ENCODE measurements around the gene XRCC3. TPM values are rescaled to one million over a fixed set of nuclear protein-coding genes. Genes with fewer than 3 reads are reported as not detected.

Gene XRCC3
- total and polyA plus RNA-seq, 3 donors from 2014 or later: 16.6 to 41.1 (median 40.3) TPM

DNA sequence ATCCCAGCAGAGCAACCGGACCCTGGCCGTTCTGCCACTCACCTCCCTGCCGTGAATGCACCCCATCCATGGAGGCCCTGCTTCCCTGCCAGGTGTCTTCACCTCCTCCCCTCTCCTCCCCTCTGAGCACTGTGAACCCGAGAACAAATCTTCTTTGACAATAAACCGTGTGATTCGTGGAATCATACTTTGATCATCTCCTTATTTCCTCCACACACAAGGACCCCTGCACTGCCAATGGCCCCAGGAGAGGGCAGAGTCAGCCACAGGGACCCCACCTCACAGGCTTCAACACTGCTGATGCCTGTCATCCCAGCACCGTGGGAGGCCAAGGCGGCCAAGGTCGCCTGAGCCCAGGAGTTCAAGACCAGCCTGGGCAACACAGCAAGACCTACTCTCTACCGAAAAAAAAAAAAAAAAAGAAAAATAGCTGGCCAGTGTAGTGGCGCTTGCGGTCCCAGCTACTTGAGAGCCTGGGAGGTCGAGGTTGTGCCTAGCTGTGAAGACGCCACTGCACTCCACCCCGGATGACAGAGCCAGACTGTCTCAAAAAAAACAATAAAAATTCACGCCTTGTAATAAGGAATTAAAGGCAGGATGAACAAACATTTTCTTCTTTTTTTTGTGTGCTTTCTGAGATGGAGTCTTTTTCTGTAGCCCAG is 1.1 kb downstream of the XRCC3 start:
- DNase-seq: no peak
- WGBS, 2 donors: 60 to 64% methylated on average over 16 of the region's 16 CpGs
- no peaks in the 10 kb centered on the region for H3K9me3 ChIP-seq
- H3K27me3 ChIP-seq: no peaks in the 10 kb centered on the region
- no peaks in the 10 kb centered on the region for H3K36me3 ChIP-seq (ENCODE audit: low read depth, missing control alignments)
- H3K27ac ChIP-seq: no peak overlapping the region
- TF ChIP-seq, protein P1, sequence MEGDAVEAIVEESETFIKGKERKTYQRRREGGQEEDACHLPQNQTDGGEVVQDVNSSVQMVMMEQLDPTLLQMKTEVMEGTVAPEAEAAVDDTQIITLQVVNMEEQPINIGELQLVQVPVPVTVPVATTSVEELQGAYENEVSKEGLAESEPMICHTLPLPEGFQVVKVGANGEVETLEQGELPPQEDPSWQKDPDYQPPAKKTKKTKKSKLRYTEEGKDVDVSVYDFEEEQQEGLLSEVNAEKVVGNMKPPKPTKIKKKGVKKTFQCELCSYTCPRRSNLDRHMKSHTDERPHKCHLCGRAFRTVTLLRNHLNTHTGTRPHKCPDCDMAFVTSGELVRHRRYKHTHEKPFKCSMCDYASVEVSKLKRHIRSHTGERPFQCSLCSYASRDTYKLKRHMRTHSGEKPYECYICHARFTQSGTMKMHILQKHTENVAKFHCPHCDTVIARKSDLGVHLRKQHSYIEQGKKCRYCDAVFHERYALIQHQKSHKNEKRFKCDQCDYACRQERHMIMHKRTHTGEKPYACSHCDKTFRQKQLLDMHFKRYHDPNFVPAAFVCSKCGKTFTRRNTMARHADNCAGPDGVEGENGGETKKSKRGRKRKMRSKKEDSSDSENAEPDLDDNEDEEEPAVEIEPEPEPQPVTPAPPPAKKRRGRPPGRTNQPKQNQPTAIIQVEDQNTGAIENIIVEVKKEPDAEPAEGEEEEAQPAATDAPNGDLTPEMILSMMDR (IDR thresholded peaks at IDR 0.05): no peak
- no peak for TF ChIP-seq POLR2A (IDR thresholded peaks at IDR 0.05)
- no peak overlapping the region for H3K4me3 ChIP-seq
- H3K4me1 ChIP-seq: peaks cover 36% of the 10 kb centered on the region
- intact Hi-C loops (cut with DNase I; ENCODE audit: low total_unique reads): no loop called here

DNA sequence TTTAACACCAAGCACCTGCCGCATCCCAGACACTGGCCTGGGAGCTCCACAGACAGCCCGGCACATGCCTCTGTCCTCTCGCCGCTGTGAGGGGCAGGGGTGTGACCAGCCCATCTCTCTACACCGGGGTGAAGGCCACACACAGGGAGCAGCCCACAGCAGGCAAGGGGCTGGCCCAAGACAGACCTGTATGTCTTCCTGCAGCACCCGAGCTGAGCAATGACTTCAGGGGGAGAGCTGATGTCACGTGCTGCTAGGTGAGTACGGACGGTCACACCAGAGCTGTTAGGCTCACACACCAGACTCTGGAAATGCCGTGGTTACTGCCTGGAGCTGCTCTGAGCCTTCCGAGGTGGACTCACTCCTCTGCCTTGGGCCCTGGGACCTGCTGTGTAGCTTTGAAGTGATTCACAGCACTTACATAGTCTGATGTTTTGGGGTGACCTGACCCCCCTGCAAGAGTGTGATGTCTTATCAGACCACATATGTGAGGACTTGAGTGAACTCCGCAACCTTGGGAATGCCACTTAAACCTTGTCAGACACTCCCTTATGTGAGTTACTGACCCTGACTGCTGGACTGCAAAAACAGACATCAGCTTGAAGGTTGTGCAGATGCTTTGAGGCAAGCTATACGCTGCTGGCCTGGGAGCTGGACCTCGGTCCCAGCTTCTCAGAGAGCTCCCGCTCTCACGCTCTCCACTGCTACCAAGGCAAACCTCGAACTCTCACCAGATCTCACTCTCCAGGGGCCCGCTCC is 1.8 kb downstream of the XRCC3 start:
- Histone ChIP-seq H3K9me3 (no peaks in the 10 kb centered on the region), H3K4me3 (no peak overlapping the region), H3K27ac (no peak overlapping the region), H3K36me3 (ENCODE audit: low read depth, missing control alignments) (no peaks in the 10 kb centered on the region), H3K27me3 (no peaks in the 10 kb centered on the region), H3K4me1 (peaks cover 36% of the 10 kb centered on the region)
- WGBS, 2 donors: 72 to 75% methylated on average over 16 to 18 of the region's 18 CpGs
- DNase-seq: no peak
- TF ChIP-seq, protein P1 (IDR thresholded peaks at IDR 0.05): no peak
- no peak for TF ChIP-seq POLR2A (IDR thresholded peaks at IDR 0.05)
- intact Hi-C loops (cut with DNase I; ENCODE audit: low total_unique reads): no loop called here

DNA sequence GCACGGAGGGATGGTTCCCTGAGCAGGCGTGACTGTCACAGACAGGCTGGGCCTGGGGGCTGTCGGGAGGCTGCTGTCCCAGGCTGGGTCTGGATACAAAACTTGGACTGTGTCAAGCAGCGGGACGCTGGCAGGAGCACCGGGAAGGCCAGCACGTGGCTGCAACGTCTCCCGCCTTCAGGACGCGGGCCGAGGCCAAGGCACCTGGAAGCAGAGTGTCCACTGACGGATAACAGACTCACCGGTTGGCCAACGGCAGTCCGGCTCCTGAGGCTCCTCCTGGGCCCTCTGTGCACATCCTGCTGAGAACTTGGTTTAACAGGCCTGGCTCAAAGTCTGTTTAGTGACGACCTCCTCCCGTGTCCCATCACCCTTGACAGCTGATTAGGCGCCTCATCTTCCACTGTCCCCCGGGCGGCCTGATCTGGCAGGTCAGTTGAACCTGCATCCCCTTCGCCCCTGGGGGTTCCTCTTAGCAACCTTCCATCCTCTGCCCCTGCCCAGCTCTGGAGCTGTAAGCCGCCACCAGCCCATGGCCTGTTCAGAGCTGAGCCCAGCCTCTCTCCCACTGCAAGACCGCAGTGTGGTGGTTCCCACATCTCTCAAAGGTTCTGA is 2.5 kb downstream of the XRCC3 start:
- intact Hi-C loops (cut with DNase I; ENCODE audit: low total_unique reads): no loop called here
- peaks cover 36% of the 10 kb centered on the region for H3K4me1 ChIP-seq

DNA sequence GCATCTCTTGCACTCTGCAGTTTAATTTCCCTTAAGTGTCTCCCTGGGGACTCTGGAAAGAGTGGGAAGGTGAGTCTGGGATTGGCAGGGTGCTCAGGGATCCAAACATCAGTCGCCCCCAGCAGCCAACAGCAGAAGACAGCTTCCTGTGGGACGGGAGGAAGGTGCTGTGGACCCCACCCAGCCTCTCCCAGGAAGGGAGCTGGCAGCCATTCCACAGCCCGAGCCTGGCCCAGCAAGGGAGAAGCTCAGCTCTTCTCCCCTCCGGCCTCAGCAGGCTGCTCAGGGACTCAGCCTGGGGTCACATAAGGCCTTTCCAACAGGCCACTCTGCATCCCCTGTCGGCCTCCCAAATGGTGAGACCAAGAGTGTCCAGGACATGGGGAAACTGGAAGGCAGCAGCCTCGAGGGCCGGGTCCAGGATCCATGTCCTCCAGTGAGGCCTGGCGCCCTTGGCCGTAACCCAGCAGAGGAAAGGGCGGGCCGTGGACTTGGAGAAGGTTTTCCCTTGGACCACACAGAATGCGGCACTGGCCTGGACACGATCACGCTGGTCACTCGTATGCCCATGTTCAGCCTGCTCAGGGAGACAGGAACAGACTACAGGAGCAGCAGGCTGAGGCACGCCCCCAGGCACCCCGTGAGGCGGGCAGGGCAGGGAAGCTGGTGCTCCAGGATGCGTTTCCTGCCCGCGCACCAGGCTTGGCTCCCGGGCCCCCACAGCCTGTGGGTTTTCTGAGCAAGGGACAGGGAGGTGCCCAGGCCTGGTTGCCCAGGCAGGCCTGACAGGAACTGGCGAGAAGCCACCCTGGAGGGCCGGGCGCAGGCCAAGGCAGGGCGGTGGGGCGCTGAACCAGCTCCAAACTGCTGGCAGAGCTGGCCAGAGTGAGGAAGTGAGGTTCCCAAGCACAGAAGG is 3.5 kb downstream of the XRCC3 start:
- Histone ChIP-seq H3K27ac (peak overlapping the region; percentile 21 to 41), H3K4me1 (peaks cover 36% of the 10 kb centered on the region), H3K36me3 (ENCODE audit: low read depth, missing control alignments) (no peaks in the 10 kb centered on the region), H3K27me3 (no peaks in the 10 kb centered on the region), H3K4me3 (no peak overlapping the region), H3K9me3 (no peaks in the 10 kb centered on the region)
- 69 to 73% methylated on average over 8 to 21 of the region's 27 CpGs for WGBS, 2 donors
- intact Hi-C loops (cut with DNase I; ENCODE audit: low total_unique reads): no loop called here
- peak; percentile 50 for DNase-seq
- TF ChIP-seq POLR2A (IDR thresholded peaks at IDR 0.05): no peak
- TF ChIP-seq, protein P1 (IDR thresholded peaks at IDR 0.05): no peak

More for the DNA sequence above, 2.5 kb downstream of the XRCC3 start:
- H3K36me3 ChIP-seq (ENCODE audit: low read depth, missing control alignments): no peaks in the 10 kb centered on the region
- H3K4me3 ChIP-seq: no peak overlapping the region
- H3K27me3 ChIP-seq: no peaks in the 10 kb centered on the region
- no peaks in the 10 kb centered on the region for H3K9me3 ChIP-seq
- TF ChIP-seq, protein P1 (IDR thresholded peaks at IDR 0.05): no peak
- no peak for TF ChIP-seq POLR2A (IDR thresholded peaks at IDR 0.05)
- H3K27ac ChIP-seq: peak overlapping the region in 1 of 2 donors; percentile 41
- 81% methylated on average over 14 to 24 of the region's 24 CpGs for WGBS, 2 donors
- DNase-seq: no peak

Measured in testis (tissue), 3 donors.